Left lung (tissue), 10 donors: ENCODE measurements around the gene MED9. TPM values are rescaled to one million over a fixed set of nuclear protein-coding genes. Genes with fewer than 3 reads are reported as not detected.

ENCODE experiments used
- ATAC-seq: fragments of 200-7000 bp; cut with Tn5 transposase; one replicate; pipeline ENCODE4 v1.9.1; 2020; ENCODE audit warnings: moderate library complexity
- DNase-seq, 4 donors: peaks; one replicate each; pipeline ENCODE4 v3.0.0-alpha.2; 2013 to 2020
- H3K27ac ChIP-seq, 2 donors: fragments of 200-600 bp; sonication (generic) in 1 of 2; one replicate each; pipeline versions ENCODE4 v1.5.0 to v1.8.0; 2020 to 2021
- H3K27me3 ChIP-seq, 2 donors: fragments of 200-600 bp; sonication (generic) in 1 of 2; one replicate each; pipeline versions ENCODE4 v1.5.0 to v1.8.0; 2020 to 2021
- H3K36me3 ChIP-seq, 2 donors: fragments of 200-600 bp; sonication (generic) in 1 of 2; one replicate each; pipeline versions ENCODE4 v1.5.0 to v1.8.0; 2020 to 2021
- H3K4me1 ChIP-seq, 2 donors: fragments of 200-600 bp; one replicate each; pipeline ENCODE4 v1.8.0; 2021
- H3K4me3 ChIP-seq, 2 donors: fragments of 200-600 bp; sonication (generic) in 1 of 2; one replicate each; pipeline versions ENCODE4 v1.5.0 to v1.8.0; 2020 to 2021; ENCODE audit warnings: mild to moderate bottlenecking in 1 of 2
- H3K9me3 ChIP-seq, 2 donors: fragments of 200-600 bp; sonication (generic) in 1 of 2; one replicate each; pipeline versions ENCODE4 v1.5.0 to v1.8.0; 2020 to 2021
- CTCF ChIP-seq, 2 donors: fragments of 200-600 bp; sonication (generic) in 1 of 2; IDR thresholded peaks; one replicate each; pipeline versions ENCODE4 v1.5.0 to v1.8.0; 2021; ENCODE audit warnings: antibody characterized with exemption in 2 of 2
- intact Hi-C, 2 donors: fragments of 100-400 bp; cut with DNase I; formaldehyde crosslinking; loops; one replicate each; pipeline versions ENCODE4 v1.11.2 to v1.14.2; 2022
- polyA plus RNA-seq, 6 donors: library from polyadenylated mRNA; unstranded; fragments of 120-200 nt; gene quantifications; one replicate each; pipeline ENCODE4 v1.2.1, GENCODE V29; 2013; ENCODE audit not compliant: insufficient read length in 6 of 6
- total RNA-seq, 2 donors: library from RNA; stranded (reverse); fragmentation: NEBNext Ultra II Directional; extraction: Animal tissue kit (Norgen Biotek cat#: 25700); gene quantifications; one replicate each; pipeline ENCODE4 v1.2.1, GENCODE V29; 2021
- donor health status: DM: no; HTN: yes; CAD: no.
- donor health status: DM: no; HTN: no; CAD: no.

MED9 gene
- total and polyA plus RNA-seq, 8 donors: 11.5 to 17.1 (median 16.2) TPM

GRCh38 chr17:17514993-17515933 lies 38.5 kb downstream of the MED9 start:
- no peak for ATAC-seq
- Histone ChIP-seq H3K4me1 (no peaks in the 10 kb centered on the region), H3K27me3 (no peaks in the 10 kb centered on the region), H3K27ac (no peak overlapping the region), H3K9me3 (no peaks in the 10 kb centered on the region), H3K36me3 (peaks cover 0 to 2% of the 10 kb centered on the region in 2 donors), H3K4me3 (no peak overlapping the region)
- peak in 1 of 4 donors; percentile 60 for DNase-seq
- TF ChIP-seq CTCF (IDR thresholded peaks at IDR 0.05): no peak
- intact Hi-C loops: no loop called here

GRCh38 chr17:17515934-17516930 lies 39.4 kb downstream of the MED9 start:
- no peaks in the 10 kb centered on the region for H3K9me3 ChIP-seq
- no peaks in the 10 kb centered on the region for H3K4me1 ChIP-seq
- TF ChIP-seq CTCF (IDR thresholded peaks at IDR 0.05): no peak
- H3K4me3 ChIP-seq: no peak overlapping the region
- H3K27ac ChIP-seq: no peak overlapping the region
- DNase-seq (peak in 1 of 4 donors; percentile 59), ATAC-seq (no peak)
- intact Hi-C loops: no loop called here
- H3K36me3 ChIP-seq: peaks cover 0 to 11% of the 10 kb centered on the region in 2 donors
- no peaks in the 10 kb centered on the region for H3K27me3 ChIP-seq

GRCh38 chr17:17516941-17517720 lies 40.3 kb downstream of the MED9 start:
- DNase-seq: peak in 1 of 4 donors; percentile 61
- Histone ChIP-seq H3K36me3 (peaks cover 0 to 11% of the 10 kb centered on the region in 2 donors), H3K27ac (no peak overlapping the region), H3K27me3 (no peaks in the 10 kb centered on the region), H3K4me1 (no peaks in the 10 kb centered on the region), H3K9me3 (no peaks in the 10 kb centered on the region), H3K4me3 (no peak overlapping the region)
- ATAC-seq: no peak
- intact Hi-C loops: no loop called here
- no peak for TF ChIP-seq CTCF (IDR thresholded peaks at IDR 0.05)

- intact Hi-C loops: no loop called here
- Histone ChIP-seq H3K4me3 (no peak overlapping the region), H3K27me3 (no peaks in the 10 kb centered on the region), H3K9me3 (no peaks in the 10 kb centered on the region), H3K27ac (no peak overlapping the region), H3K36me3 (peaks cover 0 to 11% of the 10 kb centered on the region in 2 donors), H3K4me1 (no peaks in the 10 kb centered on the region)
- ATAC-seq: no peak
- DNase-seq: peak in 1 of 4 donors; percentile 47
- TF ChIP-seq CTCF (IDR thresholded peaks at IDR 0.05): no peak
Measured at GRCh38 chr17:17518014-17518413, 41.2 kb downstream of the MED9 start.
